ENCODE data around the gene SETD1B.
"Not testable (repeated sequence)": the region's sequence is repeated elsewhere in the genome, so short reads cannot be mapped to it uniquely, and the experiment has no call there.

The SETD1B gene

DNA sequence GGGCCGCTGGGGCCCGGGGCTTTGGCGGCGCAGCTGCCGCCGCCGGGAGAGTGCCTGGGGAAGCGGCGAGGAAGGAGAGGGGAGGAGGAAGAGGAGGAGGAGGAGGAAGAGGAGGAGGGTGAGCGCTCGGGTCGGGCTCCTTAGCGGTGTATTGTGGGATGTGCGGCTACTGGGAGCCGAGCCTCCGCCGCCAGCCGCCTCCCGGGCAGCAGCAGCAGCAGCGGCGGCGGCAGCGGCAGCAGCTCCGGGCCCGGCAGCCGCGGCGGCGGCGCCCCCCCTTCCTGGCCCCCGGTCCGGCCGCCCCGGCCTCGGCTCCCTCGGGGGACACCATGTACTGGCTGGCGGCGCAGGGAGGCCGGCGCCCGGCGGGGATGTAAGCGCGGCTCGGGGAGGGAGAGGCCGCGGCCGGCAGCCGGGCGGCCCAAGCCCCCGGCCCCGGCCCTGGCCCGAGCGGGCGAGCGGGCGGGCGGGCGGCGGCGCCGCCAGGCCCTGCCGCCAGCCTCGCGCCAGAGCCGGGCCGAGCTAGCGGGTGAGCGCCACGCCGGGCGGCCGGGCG lies at the start of gene SETD1B:
Gene SETD1B, plus strand, starts transcription at position 149 of the 556 bp plus-strand sequence. CDS start 729 bp downstream, outside the sequence.
- Mint-ChIP-seq H3K36me3 (peaks cover 5% of the 10 kb centered on the region), H3K9me3 (no peaks in the 10 kb centered on the region), H3K4me3 (peak within 1 kb of the TSS; percentile 96), H3K27me3 (no peaks in the 10 kb centered on the region), H3K27ac (peak within 1 kb of the TSS; percentile 99), H3K4me1 (peaks cover 40% of the 10 kb centered on the region)

- Mint-ChIP-seq H3K36me3 (peaks cover 1% of the 10 kb centered on the region), H3K27ac (no peak overlapping the region), H3K27me3 (no peaks in the 10 kb centered on the region), H3K4me1 (peaks cover 9% of the 10 kb centered on the region), H3K9me3 (no peaks in the 10 kb centered on the region), H3K4me3 (no peak overlapping the region)
Measured at GRCh38 chr12:121754836-121755235, 49.0 kb upstream of the SETD1B start.

DNA sequence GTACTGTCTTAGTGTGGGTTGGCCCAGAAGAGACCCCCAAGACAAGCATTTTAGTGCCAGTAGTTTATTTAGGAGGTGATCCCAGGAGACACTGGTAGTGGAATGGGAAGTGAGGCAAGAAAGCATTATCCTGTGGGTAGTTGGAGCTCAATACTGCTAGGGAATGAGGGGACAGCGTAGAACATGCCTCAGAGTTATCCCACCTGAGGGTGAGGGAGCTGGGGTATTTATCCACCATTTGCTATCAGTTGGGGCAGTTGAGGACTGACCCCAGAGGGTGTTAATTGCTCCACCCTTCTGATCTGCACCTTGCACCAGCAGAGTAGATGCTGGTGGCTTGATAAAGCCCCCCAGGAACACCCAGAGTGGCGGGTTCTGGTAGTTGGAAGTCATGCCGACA lies 48.2 kb upstream of the SETD1B start:
- H3K9me3 Mint-ChIP-seq, result no peaks in the 10 kb centered on the region
- peaks cover 1% of the 10 kb centered on the region for H3K36me3 Mint-ChIP-seq
- peaks cover 9% of the 10 kb centered on the region for H3K4me1 Mint-ChIP-seq
- H3K27me3 Mint-ChIP-seq, result no peaks in the 10 kb centered on the region
- H3K4me3 Mint-ChIP-seq, result no peak overlapping the region
- H3K27ac Mint-ChIP-seq, result no peak overlapping the region

GRCh38 chr12:121758536-121758935 lies 45.3 kb upstream of the SETD1B start:
- H3K36me3 Mint-ChIP-seq, H3K27me3 Mint-ChIP-seq, H3K4me3 Mint-ChIP-seq, H3K27ac Mint-ChIP-seq, H3K9me3 Mint-ChIP-seq, H3K4me1 Mint-ChIP-seq: not testable (repeated sequence)

DNA sequence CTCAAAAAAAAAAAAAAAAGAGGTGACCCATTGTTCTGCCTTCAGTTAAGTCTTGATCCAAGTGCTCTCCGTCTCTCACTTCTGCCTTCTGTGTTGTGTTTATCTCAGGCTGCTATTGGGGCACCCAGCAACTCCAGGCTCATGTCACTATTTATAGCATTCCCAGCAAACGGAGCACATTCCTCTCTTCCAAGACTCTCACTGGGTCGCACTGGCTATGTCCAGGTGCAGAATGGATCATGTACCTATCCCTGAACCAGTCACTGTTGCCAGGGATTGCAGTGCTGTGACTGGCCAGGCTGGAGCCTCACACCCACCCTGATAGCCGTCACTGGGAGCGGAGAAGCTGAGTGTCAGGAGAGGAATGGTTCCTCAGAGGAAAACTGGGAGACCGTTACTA lies 41.5 kb upstream of the SETD1B start:
- Mint-ChIP-seq H3K4me3 (no peak overlapping the region), H3K27ac (no peak overlapping the region), H3K4me1 (no peaks in the 10 kb centered on the region), H3K27me3 (no peaks in the 10 kb centered on the region), H3K9me3 (no peaks in the 10 kb centered on the region), H3K36me3 (peaks cover 3% of the 10 kb centered on the region)

- Mint-ChIP-seq H3K36me3 (peaks cover 3% of the 10 kb centered on the region), H3K27me3 (no peaks in the 10 kb centered on the region), H3K4me1 (no peaks in the 10 kb centered on the region), H3K4me3 (no peak overlapping the region), H3K9me3 (no peaks in the 10 kb centered on the region), H3K27ac (no peak overlapping the region)
Measured at GRCh38 chr12:121764808-121765207, 39.0 kb upstream of the SETD1B start.

- no peak overlapping the region for H3K4me3 Mint-ChIP-seq
- no peak overlapping the region for H3K27ac Mint-ChIP-seq
- H3K9me3 Mint-ChIP-seq, result no peaks in the 10 kb centered on the region
- no peaks in the 10 kb centered on the region for H3K4me1 Mint-ChIP-seq
- peaks cover 3% of the 10 kb centered on the region for H3K36me3 Mint-ChIP-seq
- H3K27me3 Mint-ChIP-seq, result no peaks in the 10 kb centered on the region
Measured at GRCh38 chr12:121765573-121765972, 38.2 kb upstream of the SETD1B start.

GRCh38 chr12:121766290-121767039 lies 37.3 kb upstream of the SETD1B start:
- H3K9me3 Mint-ChIP-seq, result no peaks in the 10 kb centered on the region
- peaks cover 3% of the 10 kb centered on the region for H3K36me3 Mint-ChIP-seq
- no peak overlapping the region for H3K4me3 Mint-ChIP-seq
- H3K4me1 Mint-ChIP-seq, result no peaks in the 10 kb centered on the region
- H3K27ac Mint-ChIP-seq, result no peak overlapping the region
- no peaks in the 10 kb centered on the region for H3K27me3 Mint-ChIP-seq

GRCh38 chr12:121767525-121768016 lies 36.2 kb upstream of the SETD1B start:
- Mint-ChIP-seq H3K4me1 (no peaks in the 10 kb centered on the region), H3K27me3 (no peaks in the 10 kb centered on the region), H3K4me3 (no peak overlapping the region), H3K9me3 (no peaks in the 10 kb centered on the region), H3K36me3 (no peaks in the 10 kb centered on the region), H3K27ac (no peak overlapping the region)

- no peaks in the 10 kb centered on the region for H3K27me3 Mint-ChIP-seq
- H3K36me3 Mint-ChIP-seq, result no peaks in the 10 kb centered on the region
- no peak overlapping the region for H3K4me3 Mint-ChIP-seq
- no peak overlapping the region for H3K27ac Mint-ChIP-seq
- H3K9me3 Mint-ChIP-seq, result no peaks in the 10 kb centered on the region
- H3K4me1 Mint-ChIP-seq, result peaks cover 7% of the 10 kb centered on the region
Measured at GRCh38 chr12:121769297-121769830, 34.4 kb upstream of the SETD1B start.

DNA sequence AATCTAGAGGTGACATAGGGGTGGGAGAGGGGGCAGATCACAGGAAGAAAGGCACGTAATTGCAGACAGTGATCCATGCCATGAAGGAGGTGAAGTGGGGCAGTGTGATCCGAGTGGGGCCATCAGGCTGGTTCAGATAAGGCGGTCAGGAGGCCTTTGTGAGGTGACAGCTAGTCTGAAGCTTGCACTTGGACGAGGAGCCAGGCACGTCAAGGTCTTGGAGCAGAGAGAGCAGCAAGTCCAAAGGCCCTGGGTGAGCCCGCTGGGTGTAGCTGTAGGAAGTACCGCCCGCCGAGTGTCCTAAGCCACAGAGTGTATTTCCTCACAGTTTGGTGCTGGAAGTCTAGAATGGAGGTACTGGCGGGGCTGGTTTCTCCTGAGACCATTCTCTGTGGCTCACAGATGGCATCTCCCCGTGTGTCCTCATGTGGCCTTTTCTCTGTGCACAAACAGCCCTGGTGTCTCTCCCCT lies 33.9 kb upstream of the SETD1B start:
- no peaks in the 10 kb centered on the region for H3K36me3 Mint-ChIP-seq
- H3K4me3 Mint-ChIP-seq, result no peak overlapping the region
- H3K4me1 Mint-ChIP-seq, result peaks cover 7% of the 10 kb centered on the region
- H3K27me3 Mint-ChIP-seq, result no peaks in the 10 kb centered on the region
- H3K9me3 Mint-ChIP-seq, result no peaks in the 10 kb centered on the region
- no peak overlapping the region for H3K27ac Mint-ChIP-seq

DNA sequence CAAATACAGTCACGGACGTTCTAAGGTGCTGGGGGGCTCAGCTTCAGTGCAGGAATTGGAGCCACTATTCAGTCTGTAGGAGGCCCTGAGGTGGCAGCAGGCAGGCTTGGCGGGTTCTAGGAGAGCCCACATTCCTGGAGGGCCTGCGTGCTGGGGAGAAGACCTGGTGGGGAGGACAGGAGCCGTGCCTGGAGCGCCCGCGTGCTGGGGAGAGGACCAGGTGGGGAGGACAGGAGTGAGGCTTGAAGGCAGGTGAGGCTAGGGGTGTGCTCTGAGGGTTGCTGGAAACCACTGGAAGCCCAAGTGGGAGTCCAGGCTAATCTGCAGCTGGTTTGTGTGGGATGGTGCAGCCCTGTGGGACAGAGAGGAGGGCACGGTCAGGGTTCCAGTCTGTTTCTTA lies 33.4 kb upstream of the SETD1B start:
- Mint-ChIP-seq H3K4me1 (peaks cover 7% of the 10 kb centered on the region), H3K4me3 (no peak overlapping the region), H3K9me3 (no peaks in the 10 kb centered on the region), H3K36me3 (no peaks in the 10 kb centered on the region), H3K27ac (no peak overlapping the region), H3K27me3 (no peaks in the 10 kb centered on the region)

GRCh38 chr12:121770813-121771625 lies 32.8 kb upstream of the SETD1B start:
- no peaks in the 10 kb centered on the region for H3K27me3 Mint-ChIP-seq
- no peak overlapping the region for H3K27ac Mint-ChIP-seq
- H3K9me3 Mint-ChIP-seq, result no peaks in the 10 kb centered on the region
- no peak overlapping the region for H3K4me3 Mint-ChIP-seq
- no peaks in the 10 kb centered on the region for H3K36me3 Mint-ChIP-seq
- peaks cover 7% of the 10 kb centered on the region for H3K4me1 Mint-ChIP-seq

DNA sequence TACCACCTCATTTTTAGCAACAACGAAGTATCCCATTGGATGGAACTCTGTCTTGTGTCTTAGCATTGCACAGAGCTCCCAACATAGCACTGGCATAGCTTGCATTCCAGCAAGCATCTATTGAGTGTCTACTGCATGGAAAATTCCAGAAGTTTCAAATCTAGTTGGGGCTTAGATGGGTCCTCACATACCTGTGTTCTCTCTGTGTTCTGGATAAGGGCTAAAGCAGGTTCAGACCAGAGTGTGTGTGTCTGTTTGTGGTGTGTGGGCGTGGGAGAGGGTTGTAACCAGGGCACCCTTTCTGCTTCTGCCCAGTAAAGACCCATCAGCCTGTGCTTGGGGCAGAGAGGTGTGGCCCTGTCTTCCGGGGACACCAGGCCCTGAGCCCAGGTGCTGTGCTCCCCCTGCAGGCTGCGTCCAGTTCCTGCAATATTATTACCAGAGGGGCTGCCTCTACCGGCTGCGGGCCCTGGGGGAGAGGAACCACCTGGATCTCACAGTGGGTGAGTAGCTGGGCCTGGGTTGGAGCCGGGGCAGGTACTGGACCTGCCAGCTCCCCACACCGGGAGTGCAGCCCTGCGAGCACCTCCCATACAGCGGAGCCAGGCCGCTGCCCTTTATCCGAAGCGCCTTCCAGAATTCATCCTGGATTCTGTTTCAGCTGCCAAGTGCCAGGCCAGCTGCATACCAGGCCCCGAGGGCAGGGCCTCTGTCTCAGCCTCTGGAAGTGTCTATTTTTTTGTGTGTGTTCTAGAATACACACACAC lies 30.6 kb upstream of the SETD1B start:
- Mint-ChIP-seq H3K4me1 (peaks cover 7% of the 10 kb centered on the region), H3K4me3 (no peak overlapping the region), H3K27me3 (no peaks in the 10 kb centered on the region), H3K36me3 (no peaks in the 10 kb centered on the region), H3K27ac (peak overlapping the region; percentile 35), H3K9me3 (no peaks in the 10 kb centered on the region)

DNA sequence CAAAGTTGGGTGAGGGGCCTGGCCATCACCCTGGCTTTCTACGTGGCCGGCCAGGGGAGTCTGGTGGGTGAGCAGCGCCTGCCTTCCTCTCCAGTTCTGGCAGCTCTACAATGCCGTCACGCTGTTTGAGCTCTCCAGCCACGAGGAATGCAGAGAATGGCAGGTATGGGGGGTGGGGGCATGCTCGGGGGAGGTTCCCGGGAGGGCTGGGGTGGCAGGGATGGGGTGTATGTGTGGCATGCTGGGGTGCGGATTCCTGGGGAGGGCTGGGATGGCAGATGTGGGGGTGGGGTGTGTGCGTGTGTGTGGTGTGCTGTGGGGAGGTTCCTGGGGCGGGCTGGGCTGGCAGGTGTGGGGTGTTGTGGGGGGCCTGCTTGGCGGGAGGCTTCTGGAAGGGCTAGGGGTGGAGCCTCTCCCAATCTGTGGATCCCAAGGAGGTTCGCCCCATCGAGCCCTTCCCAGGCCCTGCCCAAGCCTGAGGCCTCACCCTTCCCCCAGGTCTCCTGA lies 28.8 kb upstream of the SETD1B start:
- H3K27me3 Mint-ChIP-seq, result no peaks in the 10 kb centered on the region
- H3K27ac Mint-ChIP-seq, result no peak overlapping the region
- H3K36me3 Mint-ChIP-seq, result no peaks in the 10 kb centered on the region

More for the DNA sequence above, 28.8 kb upstream of the SETD1B start:
- no peak overlapping the region for H3K4me3 Mint-ChIP-seq
- H3K4me1 Mint-ChIP-seq, result peaks cover 12% of the 10 kb centered on the region
- no peaks in the 10 kb centered on the region for H3K9me3 Mint-ChIP-seq

Data from activated naive CD4-positive, alpha-beta T cell treated with anti-CD3 and anti-CD28 coated beads, Interleukin-2, amount 50 U/mL, for 24 hours (primary cell).